ENCODE measurements around the gene PRRT1B. TPM values are rescaled to one million over a fixed set of nuclear protein-coding genes. Genes with fewer than 3 reads are reported as not detected.

Gene PRRT1B
- total and polyA plus RNA-seq, 9 of the 15 experiments (the other 6 are each of a cell fraction or from before 2014, with no cell fraction given) = not detected

GRCh38 chr9:131530920-131531832 is 14.1 kb upstream of the PRRT1B start, which contains the start of gene UCK1 (continued):
- TF ChIP-seq SMARCB1 (IDR thresholded peaks at IDR 0.05; ENCODE audit: insufficient read length, low read depth) (no peak), FIP1L1 (IDR thresholded peaks at IDR 0.05; ENCODE audit: low read depth, low read length, poor library complexity, severe bottlenecking) (no peak), PURB (CRISPR knock-in tag; IDR thresholded peaks at IDR 0.05; ENCODE audit: low read depth) (no peak), ZBTB11 (CRISPR knock-in tag; IDR thresholded peaks at IDR 0.05) (peak in 1 of 3 experiments; percentile 79; a peak in 2 of 6 replicates), TBL1XR1 (IDR thresholded peaks at IDR 0.05; ENCODE audit: low read length in 2 of 2) (no peak), RNF219 (CRISPR knock-in tag; IDR thresholded peaks at IDR 0.05) (no peak), GATAD2A (IDR thresholded peaks at IDR 0.05) (no peak), E2F5 (CRISPR knock-in tag; IDR thresholded peaks at IDR 0.05) (no peak), CEBPG (CRISPR knock-in tag; IDR thresholded peaks at IDR 0.05) (no peak), CEBPG (tag; conservative IDR thresholded peaks at IDR 0.05 in 1 of 2, IDR thresholded peaks at IDR 0.05 in 1 of 2) (no peak), SMARCA5 (IDR thresholded peaks at IDR 0.05) (no peak), ATF1 (CRISPR knock-in tag; IDR thresholded peaks at IDR 0.05) (no peak), ATF1 (tag; IDR thresholded peaks at IDR 0.05) (no peak; the same call in 1 of the 2 replicates), ARID3A (IDR thresholded peaks at IDR 0.05; ENCODE audit: borderline replicate concordance, low read depth, low read length) (no peak), TFAM (CRISPR knock-in tag; conservative IDR thresholded peaks at IDR 0.05) (no peak), MXI1 (IDR thresholded peaks at IDR 0.05; ENCODE audit: low read depth, low read length) (no peak), ZNF224 (CRISPR knock-in tag; IDR thresholded peaks at IDR 0.05) (no peak)
